Prostate gland (tissue), 2 donors: Measurements from ENCODE around the gene MARF1. TPM values are rescaled to one million over a fixed set of nuclear protein-coding genes. Genes with fewer than 3 reads are reported as not detected.
A peak's percentile ranks its signal among the peaks of the same experiment; 100 is the strongest.
"Not testable (repeated sequence)": the region's sequence is repeated elsewhere in the genome, so short reads cannot be mapped to it uniquely, and the experiment has no call there.

Source experiments
- DNase-seq: peaks from one replicate; pipeline ENCODE4 v3.0.0-alpha.2; 2019; ENCODE audit warnings: low spot score
- H3K27ac ChIP-seq, 2 donors: fragments of 200-600 bp; sonication (generic); 2 replicates each; pipeline ENCODE4 v1.5.1; 2017 to 2019
- H3K27me3 ChIP-seq: fragments of 200-600 bp; sonication (generic); replicated peaks from 2 replicates; pipeline ENCODE4 v1.5.1; 2019; ENCODE audit not compliant: insufficient read depth
- H3K36me3 ChIP-seq, 2 donors: fragments of 200-600 bp; sonication (generic); 1 replicate in 1 of 2; 2 replicates in 1 of 2; pipeline versions ENCODE4 v1.5.1 to v1.8.1; 2017 to 2019
- H3K4me1 ChIP-seq: fragments of 200-600 bp; sonication (generic); replicated peaks from 2 replicates; pipeline ENCODE4 v1.5.1; 2019
- H3K4me3 ChIP-seq, 2 donors: fragments of 200-600 bp; sonication (generic); 2 replicates each; pipeline ENCODE4 v1.5.1; 2017 to 2019
- H3K9me3 ChIP-seq: fragments of 200-600 bp; sonication (generic); 2 replicates; pipeline ENCODE4 v1.5.1; 2017
- CTCF ChIP-seq, 4 experiments: fragments of 200-600 bp in 2 of 4; fragments of 450-650 bp in 2 of 4; sonication (generic) in 2 of 4; IDR thresholded peaks; 1 replicate in 3 of 4; 2 replicates in 1 of 4; pipeline ENCODE4 v1.5.1; 2016 to 2019; ENCODE audit warnings: antibody characterized with exemption in 4 of 4, mild to moderate bottlenecking in 2 of 4, moderate library complexity in 2 of 4
- POLR2A ChIP-seq: fragments of 450-650 bp; IDR thresholded peaks from one replicate; pipeline ENCODE4 v1.6.1; 2016; ENCODE audit warnings: antibody characterized with exemption, mild to moderate bottlenecking
- POLR2AphosphoS5 ChIP-seq: sonication (generic); formaldehyde crosslinking; IDR thresholded peaks from one replicate; pipeline ENCODE4 v1.6.1; 2017; ENCODE audit warnings: antibody characterized with exemption
- WGBS: methylation state at CpG from one replicate; pipeline ENCODE4 v1.1.5; 2018; 5-methylcytosine and 5-hydroxymethylcytosine counted together
- intact Hi-C: fragments of 100-400 bp; cut with DNase I; formaldehyde crosslinking; loops from one replicate; pipeline ENCODE4 v1.14.2; 2022
- total RNA-seq, 2 donors: library from RNA; depleted of rRNA; stranded (reverse); fragments of >200 nt; gene quantifications; one replicate each; pipeline ENCODE4 v1.1.0, GENCODE V29; 2016

MARF1 gene
- total RNA-seq, 2 donors from 2014 or later: 33.3 to 54.2 TPM

GRCh38 chr16:15644962-15645465 lies 2.1 kb upstream of the MARF1 start:
- intact Hi-C loops, H3K27me3 ChIP-seq, H3K4me3 ChIP-seq, H3K4me1 ChIP-seq, H3K36me3 ChIP-seq, H3K9me3 ChIP-seq: not testable (repeated sequence)
- 49% methylated on average over 10 of the region's 10 CpGs for WGBS
- DNase-seq: peak; percentile 74
- peak; percentile 88 for TF ChIP-seq POLR2AphosphoS5
- peak overlapping the region; percentile 99 for H3K27ac ChIP-seq

- H3K27ac ChIP-seq: peak overlapping the region; percentile 99
- no peaks in the 10 kb centered on the region for H3K27me3 ChIP-seq
- peaks cover 6% of the 10 kb centered on the region for H3K4me1 ChIP-seq
- no peaks in the 10 kb centered on the region for H3K36me3 ChIP-seq
- 32% methylated on average over 9 of the region's 9 CpGs for WGBS
- H3K4me3 ChIP-seq: peak overlapping the region in 1 of 2 donors; percentile 94
- TF ChIP-seq POLR2A (no peak), POLR2AphosphoS5 (peak; percentile 89), CTCF (IDR thresholded peaks at IDR 0.05) (no peak)
- intact Hi-C loops: no loop called here
- peak; percentile 81 for DNase-seq
- no peaks in the 10 kb centered on the region for H3K9me3 ChIP-seq
These were observed 1.5 kb upstream of the MARF1 start for GRCh38 chr16:15644267-15644961.

- TF ChIP-seq POLR2A (no peak), POLR2AphosphoS5 (no peak), CTCF (IDR thresholded peaks at IDR 0.05) (no peak)
- H3K4me1 ChIP-seq: peaks cover 6% of the 10 kb centered on the region
- DNase-seq: no peak
- intact Hi-C loops: no loop called here
- H3K27ac ChIP-seq: peak overlapping the region; percentile 99
- no peaks in the 10 kb centered on the region for H3K9me3 ChIP-seq
- H3K36me3 ChIP-seq: no peaks in the 10 kb centered on the region
- peak overlapping the region; percentile 89 to 94 for H3K4me3 ChIP-seq
- 10% methylated on average over 4 of the region's 4 CpGs for WGBS
- no peaks in the 10 kb centered on the region for H3K27me3 ChIP-seq
These were observed 944 bp upstream of the MARF1 start for GRCh38 chr16:15643946-15644250.

GRCh38 chr16:15642557-15643047 lies 352 bp downstream of the MARF1 start:
- H3K9me3 ChIP-seq: no peaks in the 10 kb centered on the region
- H3K27ac ChIP-seq: peak overlapping the region; percentile 99
- TF ChIP-seq POLR2AphosphoS5 (no peak), CTCF (IDR thresholded peaks at IDR 0.05) (peak in 2 of 4 experiments; percentile 20 to 44), POLR2A (no peak)
- no peaks in the 10 kb centered on the region for H3K36me3 ChIP-seq
- intact Hi-C loops: no loop called here
- H3K27me3 ChIP-seq: no peaks in the 10 kb centered on the region
- peaks cover 6% of the 10 kb centered on the region for H3K4me1 ChIP-seq
- peak; percentile 52 for DNase-seq
- H3K4me3 ChIP-seq: peak overlapping the region; percentile 89 to 94
- WGBS: under 1% methylated on average over 22 of the region's 23 CpGs

GRCh38 chr16:15641753-15642556 lies 999 bp downstream of the MARF1 start:
- no peak for DNase-seq
- 13% methylated on average over 15 of the region's 15 CpGs for WGBS
- H3K27ac ChIP-seq: peak overlapping the region; percentile 99
- intact Hi-C loops: no loop called here
- H3K4me3 ChIP-seq: peak overlapping the region; percentile 89 to 94
- H3K27me3 ChIP-seq: no peaks in the 10 kb centered on the region
- peaks cover 6% of the 10 kb centered on the region for H3K4me1 ChIP-seq
- TF ChIP-seq POLR2A: no peak
- no peak for TF ChIP-seq POLR2AphosphoS5
- no peak for TF ChIP-seq CTCF (IDR thresholded peaks at IDR 0.05)
- no peaks in the 10 kb centered on the region for H3K9me3 ChIP-seq
- peaks cover 0 to 5% of the 10 kb centered on the region in 2 donors for H3K36me3 ChIP-seq
